Measurements from ENCODE around the gene CCDC91.

GRCh38 chr12:28459481-28459880 lies 269.2 kb downstream of the CCDC91 start:
- TF ChIP-seq CTCF (IDR thresholded peaks at IDR 0.05) (no peak), FOXP4 (CRISPR knock-in tag; IDR thresholded peaks at IDR 0.05) (no peak), ETV6 (CRISPR knock-in tag; IDR thresholded peaks at IDR 0.05) (no peak)
